Tibial nerve (tissue), 3 donors: ENCODE results near the gene ZCCHC24.

ENCODE experiments used
- POLR2A ChIP-seq, 2 donors: fragments of 450-650 bp; IDR thresholded peaks; one replicate each; pipeline ENCODE4 v1.6.1; 2017; ENCODE audit warnings: antibody characterized with exemption in 2 of 2, mild to moderate bottlenecking in 2 of 2, moderate library complexity in 2 of 2
- TF ChIP-seq, protein P1 (sequence below), 5 experiments: fragments of 200-600 bp in 3 of 5; fragments of 450-650 bp in 2 of 5; sonication (generic) in 3 of 5; IDR thresholded peaks; one replicate each; pipeline ENCODE4 v1.5.1; 2016 to 2019; ENCODE audit warnings: antibody characterized with exemption in 5 of 5, mild to moderate bottlenecking in 3 of 5, moderate library complexity in 2 of 5

DNA sequence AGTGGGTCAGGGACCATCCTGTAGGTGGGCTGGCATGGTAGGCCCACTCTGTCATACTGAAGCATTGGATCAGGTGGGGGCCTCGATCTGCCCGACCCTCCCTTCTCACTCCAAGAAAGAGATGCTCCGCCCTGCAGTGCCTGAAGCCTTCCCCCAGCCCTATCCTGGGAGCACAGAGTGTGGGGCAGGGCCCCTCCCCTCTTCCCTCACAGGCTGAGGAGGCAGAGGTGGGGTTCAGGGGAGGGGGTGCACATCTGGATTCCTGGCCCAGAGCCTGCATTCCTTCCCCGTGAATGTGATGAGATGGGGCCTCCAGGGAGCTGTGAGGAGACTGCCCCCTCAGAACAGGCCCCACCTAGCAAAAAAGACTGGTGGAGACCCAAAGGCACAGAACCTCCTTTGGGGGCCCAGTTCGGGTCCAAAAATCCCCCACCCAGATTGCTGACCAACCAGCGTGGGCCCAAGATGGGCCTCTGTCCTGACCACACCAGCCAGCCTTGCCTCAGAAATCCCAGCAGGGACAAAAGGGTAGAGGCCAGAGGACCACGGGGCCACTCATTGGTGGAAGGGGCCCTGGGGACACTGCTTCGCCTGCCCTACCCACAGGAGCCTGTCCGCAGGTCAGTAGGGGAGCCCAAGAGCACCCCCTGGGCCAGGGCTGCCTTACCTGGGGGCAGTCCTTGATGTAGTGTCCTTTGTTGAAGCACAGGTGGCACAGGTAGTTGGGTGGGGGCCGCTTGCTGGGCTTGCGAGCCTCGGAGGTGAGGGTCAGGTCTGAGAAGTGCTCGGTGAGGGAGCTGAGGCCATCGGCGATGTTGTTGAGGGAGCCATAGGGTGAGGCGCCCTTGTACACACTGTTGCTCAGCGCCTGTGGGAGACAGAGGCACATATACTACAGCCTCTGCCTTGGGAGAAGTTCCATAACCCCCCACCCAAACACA lies 13.3 kb downstream of the ZCCHC24 start:
- TF ChIP-seq, protein P1, sequence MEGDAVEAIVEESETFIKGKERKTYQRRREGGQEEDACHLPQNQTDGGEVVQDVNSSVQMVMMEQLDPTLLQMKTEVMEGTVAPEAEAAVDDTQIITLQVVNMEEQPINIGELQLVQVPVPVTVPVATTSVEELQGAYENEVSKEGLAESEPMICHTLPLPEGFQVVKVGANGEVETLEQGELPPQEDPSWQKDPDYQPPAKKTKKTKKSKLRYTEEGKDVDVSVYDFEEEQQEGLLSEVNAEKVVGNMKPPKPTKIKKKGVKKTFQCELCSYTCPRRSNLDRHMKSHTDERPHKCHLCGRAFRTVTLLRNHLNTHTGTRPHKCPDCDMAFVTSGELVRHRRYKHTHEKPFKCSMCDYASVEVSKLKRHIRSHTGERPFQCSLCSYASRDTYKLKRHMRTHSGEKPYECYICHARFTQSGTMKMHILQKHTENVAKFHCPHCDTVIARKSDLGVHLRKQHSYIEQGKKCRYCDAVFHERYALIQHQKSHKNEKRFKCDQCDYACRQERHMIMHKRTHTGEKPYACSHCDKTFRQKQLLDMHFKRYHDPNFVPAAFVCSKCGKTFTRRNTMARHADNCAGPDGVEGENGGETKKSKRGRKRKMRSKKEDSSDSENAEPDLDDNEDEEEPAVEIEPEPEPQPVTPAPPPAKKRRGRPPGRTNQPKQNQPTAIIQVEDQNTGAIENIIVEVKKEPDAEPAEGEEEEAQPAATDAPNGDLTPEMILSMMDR (IDR thresholded peaks at IDR 0.05) = no peak
- TF ChIP-seq POLR2A (IDR thresholded peaks at IDR 0.05) = no peak
